ENCODE data around the gene NUP210.

Gene NUP210

DNA sequence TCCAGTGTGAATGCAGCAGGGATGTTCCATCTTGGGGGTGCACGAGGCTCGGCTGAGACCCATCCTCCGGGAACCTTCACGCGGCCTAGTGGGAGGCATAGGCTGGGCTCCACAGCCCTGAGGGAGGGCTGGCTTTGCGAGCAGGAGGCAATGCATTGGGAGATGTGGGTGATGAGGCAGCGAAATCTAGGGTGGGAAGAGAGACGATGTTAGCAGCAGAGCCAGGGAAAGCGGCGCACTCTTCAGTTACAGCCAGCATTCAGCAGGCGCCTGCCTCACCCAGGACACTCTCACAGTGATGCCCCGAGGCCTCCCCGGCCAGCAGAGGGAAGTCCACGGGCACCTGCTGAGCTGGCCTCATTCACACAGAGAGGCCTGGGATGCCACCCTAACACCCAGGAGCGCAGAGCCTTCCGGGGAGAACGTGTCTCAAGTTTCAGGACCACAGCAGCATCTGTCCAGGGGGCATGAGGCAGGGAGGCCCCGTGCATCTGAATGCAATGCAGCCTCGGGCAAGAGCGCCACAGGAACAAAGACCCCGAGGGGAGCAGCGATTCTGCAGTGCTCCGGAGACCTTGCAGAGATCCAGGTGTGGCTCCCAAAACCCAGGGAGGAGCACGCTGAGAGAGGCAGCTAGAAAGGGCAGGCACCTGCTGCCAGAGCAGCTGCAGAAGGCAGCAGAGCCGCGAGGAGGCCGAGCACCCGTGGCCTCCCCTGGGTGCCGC, 102.4 kb downstream of the NUP210 start:
- peak; percentile 37 for DNase-seq

DNA sequence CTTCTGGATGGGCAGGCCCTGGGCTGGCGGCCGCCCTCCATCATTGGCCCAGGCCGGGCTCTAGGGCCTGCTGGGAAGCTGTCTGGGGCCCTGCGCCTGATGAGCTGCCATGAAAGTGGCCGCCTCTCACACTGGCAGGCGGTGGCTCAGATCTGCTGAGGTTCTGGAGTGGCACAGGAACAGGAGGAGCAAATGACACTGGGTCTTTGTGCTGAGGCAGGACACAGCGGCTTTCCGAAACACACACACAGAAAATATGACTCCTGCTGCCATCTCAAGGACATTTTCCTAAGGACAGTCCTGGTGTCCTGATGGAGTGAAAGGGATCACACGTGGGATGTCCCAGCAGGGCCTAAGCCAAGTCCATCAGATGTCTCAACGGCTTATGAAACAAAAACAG, 103.5 kb downstream of the NUP210 start:
- no peak for DNase-seq

DNA sequence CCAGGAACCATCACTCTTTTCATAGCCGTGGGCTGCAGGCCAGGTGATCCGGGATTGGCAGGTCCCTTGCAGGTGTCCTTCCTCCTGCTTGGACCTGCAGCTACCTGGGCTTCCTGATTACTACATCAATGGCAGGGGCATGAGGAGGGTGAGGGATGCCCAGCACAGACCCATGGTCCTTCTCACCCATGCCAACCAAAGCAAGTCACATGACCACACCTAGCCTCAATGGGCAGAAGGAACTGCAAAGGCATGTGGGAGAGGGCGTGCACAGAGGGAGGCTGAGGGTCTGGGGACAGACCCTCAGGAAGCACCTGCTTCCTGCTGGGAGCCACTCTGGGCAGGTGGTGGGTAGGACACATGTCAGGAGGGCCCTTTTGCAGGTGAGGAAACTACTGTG, 105.2 kb downstream of the NUP210 start:
- no peak for DNase-seq

DNA sequence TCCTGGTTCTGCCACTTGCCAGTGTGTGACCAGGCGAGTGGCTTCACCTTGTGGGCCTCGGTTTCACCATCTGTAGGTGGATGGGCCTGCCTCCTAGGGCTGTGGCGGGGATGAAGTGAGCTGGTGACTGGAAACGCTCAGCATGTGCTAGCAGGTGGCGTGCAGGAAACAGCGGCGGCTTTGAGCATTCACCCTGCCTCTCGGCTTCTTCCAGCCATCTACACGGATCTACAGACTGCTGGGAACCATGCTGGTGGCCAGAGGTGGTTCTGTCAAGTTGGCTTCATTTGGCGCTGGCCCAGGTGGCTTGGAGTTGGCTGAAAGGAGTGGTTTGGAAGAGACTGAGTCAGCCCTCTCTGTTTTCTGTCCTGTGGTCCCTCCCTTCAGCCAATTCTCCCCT, 106.3 kb downstream of the NUP210 start:
- DNase-seq = no peak

DNA sequence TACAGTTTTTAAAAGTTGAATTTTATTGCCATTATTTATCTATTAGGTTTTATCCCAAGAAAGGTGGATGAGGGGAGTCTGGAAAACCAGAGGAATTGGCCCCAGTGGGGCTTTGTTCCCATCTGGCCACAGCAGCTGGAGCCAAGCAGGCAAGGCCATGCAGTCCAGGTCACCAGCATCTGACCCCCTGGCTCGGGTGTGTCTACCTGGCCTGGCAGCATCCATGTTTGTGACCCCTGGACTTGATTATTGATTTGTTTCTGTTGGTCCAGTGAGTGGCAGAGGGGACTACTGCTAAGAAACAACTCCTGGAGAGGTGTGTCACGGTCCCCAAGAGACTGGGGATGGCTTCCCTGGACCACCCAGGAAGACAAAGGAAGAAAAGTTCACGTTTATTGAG, 111.1 kb downstream of the NUP210 start:
- no peak for DNase-seq

DNA sequence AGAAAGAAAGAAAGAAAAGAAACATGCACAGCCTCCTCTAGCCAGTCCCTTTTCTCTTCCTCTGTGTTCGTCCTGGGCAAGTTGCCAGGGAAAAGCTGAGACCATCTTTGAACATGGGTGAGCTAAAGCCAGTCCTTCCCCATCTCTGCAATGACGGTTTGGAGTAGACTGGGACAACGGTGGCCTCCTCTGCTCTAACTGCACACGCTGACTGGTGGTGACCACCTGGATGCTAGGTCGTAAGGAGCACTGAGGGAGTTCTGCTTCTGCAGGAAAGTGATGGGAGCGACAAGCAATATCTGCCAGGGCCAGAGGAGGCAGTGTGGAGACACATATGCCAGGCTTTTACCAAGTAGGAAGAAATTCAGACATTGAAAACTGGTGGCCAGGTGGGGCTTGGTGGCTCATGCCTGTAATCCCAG, 111.7 kb downstream of the NUP210 start:
- DNase-seq = no peak

DNA sequence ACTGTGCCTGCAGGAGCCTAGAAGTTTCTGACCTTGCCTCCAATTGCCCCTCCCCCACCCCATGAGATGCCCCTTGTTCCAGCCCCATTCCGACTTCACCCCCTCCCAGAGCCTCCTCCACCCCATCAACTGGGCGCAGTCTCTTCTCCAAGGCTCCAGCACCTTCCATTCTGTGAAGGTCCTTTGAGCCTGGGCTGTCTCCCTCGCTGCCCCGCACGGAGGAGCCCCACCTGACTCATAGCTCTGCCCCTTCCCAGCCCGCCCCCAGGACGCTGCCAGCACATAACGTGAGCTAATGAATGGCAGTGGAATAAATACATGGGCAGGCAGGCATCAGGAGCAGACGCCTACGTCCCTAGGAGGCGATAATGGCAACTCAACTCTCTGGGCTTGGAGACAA, 113.1 kb downstream of the NUP210 start:
- no peak for DNase-seq

DNA sequence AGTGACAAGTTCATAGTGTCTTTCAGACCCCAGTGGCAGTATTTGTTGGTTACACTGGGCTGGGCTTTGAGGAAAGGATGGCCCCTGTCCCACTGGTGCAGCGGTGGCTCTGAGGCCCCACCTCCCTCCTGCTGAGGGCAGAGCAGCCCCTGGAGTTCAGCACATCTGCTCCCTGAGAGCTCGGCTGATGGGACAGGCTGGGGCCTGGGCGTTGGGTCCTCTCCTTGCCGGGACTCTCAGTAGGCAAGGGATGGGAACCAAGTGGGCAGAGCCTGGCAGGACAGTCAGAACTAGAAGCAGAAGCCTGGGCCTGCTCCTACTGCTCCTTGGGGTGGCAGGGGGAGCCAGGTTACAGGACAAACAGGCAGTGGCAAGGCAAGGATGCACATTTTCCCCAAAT, 114.5 kb downstream of the NUP210 start:
- no peak for DNase-seq

DNA sequence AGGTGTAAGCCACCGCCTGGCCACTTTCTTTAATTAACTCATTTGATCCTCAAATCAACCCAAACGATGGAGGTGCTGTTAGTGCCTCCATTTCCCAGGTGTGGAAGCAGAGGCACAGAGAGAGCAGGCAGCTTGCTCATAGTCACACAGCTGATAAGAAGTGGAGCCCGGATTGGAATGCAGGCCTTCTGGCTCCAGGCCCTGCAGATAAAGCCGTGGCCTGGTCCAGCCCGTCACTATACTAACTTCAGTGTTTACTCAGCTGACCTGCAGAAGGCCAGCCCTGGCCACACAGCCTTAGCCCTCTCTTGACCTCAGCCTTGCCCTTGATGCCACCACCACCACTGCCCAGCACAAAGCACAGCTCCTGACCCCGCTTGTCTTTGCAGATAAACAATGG, 116.7 kb downstream of the NUP210 start:
- no peak for DNase-seq

DNA sequence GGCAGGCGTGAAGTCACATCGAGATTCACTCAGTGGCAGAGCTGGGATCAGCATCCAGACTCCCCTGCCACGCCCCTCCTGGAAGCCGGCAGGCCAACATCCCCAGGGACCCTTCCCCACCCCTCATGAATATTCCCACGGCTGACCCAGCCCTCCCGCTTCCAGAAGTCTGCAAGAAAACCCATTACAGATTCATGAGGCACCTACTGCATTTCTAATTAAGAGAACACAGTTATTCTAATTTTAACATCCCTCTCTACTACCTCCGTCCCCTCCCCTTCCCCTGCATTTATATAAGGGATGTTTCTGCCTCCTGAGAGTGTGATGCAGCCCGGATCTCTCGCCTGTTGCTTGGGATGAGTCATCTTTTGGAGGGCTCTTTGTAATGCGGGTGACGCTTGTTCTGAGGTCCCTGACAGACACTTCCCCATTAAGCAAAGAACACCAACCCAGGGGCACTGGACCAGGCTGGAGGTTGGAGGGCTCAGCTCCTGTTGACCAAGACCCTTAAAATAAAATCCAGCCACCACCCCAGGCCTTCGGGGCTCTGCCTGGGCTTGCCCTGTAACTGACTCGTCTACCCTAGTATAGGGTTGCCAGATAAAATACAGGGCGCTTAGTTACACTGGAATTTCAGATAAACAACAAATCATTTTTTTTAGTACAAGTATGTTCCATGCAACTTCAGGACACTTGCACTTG, 118.7 kb downstream of the NUP210 start:
- no peak for DNase-seq

DNA sequence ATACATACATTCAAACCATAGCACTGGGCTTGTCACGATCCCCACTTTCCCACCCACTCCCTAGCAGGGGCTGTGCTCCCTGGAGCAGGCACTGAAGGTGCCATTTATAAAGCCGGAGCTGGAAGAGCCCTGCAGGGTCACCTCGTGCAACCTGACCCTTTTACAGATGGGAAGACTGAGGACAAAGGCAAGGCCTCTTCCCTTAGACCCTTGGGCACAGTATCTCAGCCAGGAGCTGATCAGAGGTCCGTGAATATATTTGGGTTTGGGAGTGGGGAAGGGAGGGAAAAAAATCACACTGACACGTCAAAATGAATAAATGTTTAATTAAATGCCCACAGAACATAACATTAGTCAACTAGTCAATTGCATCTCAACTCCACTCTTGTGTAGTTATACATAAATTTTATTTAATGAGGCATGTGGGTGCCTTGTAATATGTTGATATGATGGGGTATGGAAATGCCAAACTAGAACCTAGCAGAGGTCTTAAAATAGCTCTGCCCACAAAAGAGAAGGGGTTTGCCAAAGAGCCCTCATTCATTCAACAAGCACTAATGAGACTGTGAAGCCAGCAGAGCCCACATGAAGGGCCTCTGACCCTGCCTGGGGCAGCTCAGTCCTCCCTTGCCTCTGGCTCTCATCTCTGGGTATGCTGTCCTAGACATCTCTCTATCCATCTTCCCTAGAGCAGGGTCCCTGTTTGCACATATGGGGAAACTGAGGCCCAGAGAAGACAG, 119.4 kb downstream of the NUP210 start:
- no peak for DNase-seq

DNA sequence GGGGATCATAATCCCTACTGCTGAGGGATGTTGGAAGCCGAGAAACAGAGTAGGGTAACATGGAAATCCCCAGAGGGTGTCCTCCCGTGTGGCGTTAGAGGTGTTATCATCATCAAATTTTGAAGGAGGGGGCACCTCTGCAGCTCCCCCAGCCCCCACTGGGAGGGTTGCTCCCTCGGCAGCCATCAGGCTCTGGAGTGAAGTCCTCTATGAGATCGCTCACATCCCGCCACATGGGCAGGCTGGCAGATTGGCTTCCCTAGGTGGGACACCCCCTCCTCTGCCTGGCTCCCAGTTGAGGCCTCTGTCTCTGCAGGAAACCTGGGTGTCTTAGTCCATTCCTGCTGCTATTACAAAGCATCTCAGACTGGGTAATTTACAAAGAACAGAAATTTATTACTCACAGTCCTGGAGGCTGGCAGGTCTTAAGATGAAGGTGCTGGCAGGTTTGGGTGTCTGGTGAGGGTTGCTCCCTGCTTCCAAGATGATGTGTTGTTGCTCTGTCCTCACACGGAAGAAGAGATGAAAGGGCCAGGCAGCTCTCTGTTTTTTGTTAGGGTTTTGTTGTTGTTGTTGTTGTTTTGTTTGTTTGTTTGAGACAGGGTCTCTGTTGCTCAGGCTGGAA, 120.5 kb downstream of the NUP210 start:
- no peak for DNase-seq

DNA sequence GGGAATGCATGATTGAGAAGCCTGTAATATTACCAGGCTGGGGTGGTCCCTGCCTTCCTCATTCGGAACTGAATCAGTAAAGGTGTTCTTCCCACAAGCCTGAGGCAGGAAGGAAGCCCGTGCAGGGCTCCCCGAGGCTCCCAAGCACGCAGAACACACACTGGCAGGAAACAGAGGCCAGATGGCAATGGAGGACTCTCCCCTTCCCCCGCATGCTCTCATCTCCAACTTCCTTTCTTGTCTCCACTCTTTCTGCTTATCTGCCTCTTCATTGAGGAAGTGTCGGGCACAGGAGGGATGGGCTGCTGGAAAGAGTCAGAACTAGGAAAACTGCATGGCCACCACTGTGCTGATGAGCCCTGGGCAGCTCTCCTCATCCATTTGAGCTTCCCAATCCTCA, 123.5 kb downstream of the NUP210 start:
- no peak for DNase-seq

DNA sequence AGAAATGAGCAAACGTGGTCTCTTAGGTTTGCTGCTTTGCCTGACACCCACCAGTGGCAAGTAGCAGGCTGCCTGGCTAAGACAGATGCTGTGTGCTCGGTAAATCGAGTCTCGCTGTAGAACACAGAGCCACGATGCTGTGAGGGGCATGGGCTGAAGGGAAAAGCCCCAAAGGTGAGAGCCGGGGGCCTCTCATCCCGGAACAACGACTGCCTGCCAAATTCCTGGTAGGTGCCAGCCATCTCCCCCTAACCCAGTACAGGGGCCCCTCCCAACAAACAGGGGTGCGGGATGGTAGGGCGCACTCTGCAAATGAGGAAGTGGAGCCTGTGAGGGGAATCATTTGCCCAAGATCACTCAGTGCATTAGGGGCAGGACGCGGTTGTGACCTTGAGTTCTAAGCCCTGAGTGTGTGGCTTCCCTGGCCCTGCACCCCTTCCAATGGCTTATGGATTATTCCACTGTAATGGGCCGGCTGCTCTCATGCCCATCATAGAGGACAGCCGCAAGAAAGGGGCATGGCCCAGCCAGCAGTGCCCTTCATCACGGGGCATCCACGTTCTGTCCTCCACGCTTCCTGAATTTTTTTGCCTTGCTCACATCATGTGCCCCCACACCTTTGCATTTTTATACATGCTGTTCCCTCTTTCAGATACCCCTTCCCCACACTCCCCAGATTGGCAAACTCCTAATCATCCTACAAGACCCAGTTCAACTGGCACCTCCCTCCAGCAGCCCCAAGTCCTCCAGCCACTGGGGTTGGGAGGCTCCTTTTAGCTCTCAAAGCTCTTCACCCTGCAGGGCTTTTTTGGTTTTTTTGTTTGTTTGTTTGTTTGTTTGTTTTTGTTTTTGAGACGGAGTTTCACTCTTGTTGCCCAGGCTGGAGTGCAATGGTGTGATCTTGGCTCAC, 125.4 kb downstream of the NUP210 start:
- no peak for DNase-seq

DNA sequence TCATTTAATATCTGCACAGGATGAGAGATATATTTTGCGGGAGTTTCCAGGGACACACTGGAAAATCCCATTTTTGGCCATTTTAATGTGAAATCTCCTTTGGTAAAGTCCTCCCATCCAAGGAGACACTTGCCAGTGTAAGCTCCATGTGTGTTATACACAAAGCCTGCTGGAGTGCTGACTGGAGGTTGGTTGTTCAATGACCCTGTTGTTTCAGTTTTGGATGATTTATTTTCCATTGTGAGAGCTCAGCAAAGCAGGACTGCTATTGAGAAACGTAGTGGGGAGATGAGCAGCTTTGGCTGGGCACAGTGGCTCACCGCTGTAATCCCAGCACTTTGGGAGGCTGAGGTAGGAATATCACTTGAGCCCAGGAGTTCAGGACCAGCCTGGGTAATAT, 127.7 kb downstream of the NUP210 start:
- no peak for DNase-seq

DNA sequence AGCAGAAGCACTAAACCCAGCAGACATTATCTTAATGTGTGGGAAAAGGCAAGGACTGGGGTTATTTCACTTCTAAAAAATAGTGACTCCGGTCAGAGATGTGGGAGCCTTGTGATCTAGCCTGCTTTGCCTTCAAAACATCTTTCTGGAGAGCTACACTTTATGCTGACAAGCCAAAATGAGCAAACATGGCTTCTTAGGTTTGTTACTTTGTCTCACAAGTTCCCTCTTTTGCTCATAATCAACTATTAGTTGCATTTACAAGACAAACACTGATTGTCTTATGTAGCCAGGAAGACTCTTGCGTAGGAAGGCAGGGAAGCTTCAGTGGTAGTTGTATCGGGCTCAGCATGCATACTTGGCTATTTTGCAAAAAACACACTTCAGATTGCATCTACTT, 129.2 kb downstream of the NUP210 start:
- no peak for DNase-seq

DNA sequence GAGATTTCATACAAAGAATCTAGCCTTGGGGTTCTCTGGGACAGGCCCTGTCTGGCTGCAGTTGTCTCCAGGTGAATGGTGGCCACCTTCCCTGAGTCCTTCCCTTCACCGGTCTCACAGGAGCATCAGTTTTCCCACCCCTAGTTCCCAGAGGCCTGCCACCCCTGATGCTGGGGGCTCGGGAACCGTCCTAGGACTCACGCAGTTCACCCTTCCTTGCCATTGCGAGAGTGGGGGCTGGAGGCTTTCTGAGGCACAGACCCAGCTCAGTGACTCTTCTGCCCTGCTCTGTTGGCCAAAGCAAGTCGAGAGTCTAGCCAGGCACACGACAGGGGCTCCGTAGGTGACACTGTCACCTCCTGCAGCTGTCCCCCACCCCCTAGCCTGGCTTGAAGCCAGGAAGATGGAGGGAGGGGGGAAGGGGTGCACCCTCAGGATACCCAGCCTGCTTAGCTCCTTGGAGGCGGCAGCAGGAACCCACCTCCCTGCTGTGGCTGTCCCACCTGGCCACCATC, 130.3 kb downstream of the NUP210 start:
- no peak for DNase-seq

DNA sequence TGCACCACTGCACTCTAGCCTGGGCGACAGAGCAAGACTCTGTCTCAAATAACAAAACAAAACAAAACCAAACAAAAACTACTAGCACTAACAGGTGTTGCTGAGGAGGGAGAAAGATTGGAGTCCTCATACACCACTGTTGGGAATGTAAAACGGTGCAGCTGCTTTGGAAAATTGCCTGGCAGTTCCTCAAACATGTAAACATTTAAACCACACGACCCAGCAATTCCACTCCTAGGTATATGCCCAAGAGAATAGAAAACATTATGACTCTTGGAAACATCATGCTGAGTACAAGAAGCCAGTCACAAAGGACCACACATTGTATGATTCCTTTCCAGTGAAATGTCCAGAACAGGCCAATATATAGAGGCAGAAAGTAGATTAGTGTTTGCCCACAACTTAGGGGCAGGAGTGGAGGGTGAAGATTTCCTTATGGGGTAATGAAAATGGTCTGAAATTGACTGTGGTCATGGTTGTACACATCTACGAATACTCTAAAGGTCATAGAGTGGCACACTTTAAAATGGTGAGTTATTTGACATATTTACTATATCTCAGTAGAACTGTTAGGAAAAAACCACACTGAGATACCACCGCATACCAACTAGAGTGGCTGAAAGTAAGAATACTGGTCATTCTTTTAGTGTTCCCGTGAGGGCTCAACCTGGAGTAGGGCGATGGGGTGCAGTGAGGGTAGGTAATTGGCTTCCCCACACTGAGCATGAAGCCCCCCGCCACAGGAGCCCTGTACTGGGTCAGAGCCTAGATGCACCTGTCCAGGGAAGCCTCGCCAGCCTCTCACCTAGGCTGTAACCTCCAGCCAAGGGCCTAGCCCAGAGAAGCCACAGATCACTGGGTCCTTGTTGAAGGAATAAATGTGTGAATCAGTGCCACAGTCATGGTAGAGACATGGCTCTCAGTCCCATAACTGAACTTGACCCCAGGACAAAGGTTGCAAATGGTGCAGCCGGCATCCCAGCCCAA, 131.1 kb downstream of the NUP210 start:
- DNase-seq = peak; percentile 27

DNA sequence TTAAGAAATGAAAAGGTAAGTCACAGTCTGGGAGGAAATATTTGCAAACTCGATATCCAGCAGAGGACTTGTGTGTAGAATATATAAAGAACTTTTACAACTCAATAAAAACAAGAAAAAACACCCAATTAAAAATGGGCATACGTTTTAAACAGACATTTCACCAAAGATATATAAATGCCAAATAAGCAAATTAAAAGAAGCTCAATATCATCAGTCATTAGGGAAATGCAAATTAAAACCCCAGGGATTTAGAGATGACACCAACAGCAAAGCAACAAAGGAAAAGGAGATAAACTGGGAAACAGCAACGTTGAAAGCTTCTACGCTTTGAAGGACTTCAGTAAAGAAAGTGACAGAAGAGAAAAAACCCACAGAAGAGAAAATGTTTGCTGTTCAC, 132.3 kb downstream of the NUP210 start:
- DNase-seq = no peak

DNA sequence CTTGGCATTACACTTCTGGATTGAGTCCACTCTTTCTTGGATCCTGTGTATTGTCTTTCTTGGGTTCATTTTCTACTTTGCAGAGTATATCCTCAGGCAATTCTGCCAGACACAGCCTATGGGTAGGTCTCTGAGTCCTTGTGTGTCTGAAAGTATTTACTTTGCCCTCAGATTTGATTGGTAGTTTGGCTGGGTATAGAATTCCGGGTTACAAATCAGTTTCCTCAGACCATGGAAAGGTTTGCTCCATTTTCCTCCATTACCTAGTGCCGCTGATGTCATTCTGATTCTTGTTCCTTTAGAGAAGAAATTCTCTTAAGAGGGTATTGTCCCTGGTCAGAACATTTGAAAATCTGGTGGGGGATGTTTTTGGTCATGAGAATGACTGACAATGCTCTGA, 133.2 kb downstream of the NUP210 start:
- no peak for DNase-seq

DNA sequence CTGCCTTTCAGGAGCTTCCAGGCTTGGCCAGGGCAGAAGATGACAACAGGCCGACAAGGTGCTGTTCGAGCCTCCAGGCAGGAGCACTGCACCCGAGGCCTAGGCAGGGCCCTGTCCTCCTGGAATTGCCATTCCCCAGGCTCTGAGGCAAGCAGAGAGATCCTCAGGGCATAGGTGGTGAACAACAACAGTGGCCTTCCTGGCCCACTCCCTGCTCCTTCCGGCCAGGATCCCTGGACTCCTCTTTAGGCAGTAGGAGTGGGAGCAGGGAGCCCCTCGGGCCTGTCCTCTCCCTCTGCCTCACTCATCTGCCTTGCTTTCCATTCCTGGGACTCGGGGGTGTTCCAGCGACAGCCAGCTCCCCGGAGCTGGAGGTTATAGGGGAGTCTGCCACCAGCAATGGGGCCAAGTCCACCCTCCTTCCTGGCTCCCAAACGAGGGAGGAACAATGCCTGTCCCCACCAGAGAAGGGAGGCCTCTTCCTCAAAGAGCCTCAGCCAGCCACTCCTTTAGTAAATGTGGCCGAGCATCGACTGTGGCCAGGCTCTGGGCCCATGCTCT, 135.0 kb downstream of the NUP210 start:
- DNase-seq = no peak

Measured in COR-L47 (cell line).